IMR-90 (cell line): ENCODE results near the gene PUS7L. TPM values are rescaled to one million over a fixed set of nuclear protein-coding genes. Genes with fewer than 3 reads are reported as not detected.

Experiments
- ATAC-seq: fragments of 200-7000 bp; cut with Tn5 transposase; 2 replicates; pipeline ENCODE4 v1.9.1; 2020; ENCODE audit warnings: low read depth, mild to moderate bottlenecking, moderate library complexity
- BruUV-seq: library from RNA; stranded (reverse); fragments of 400-500 nt; replicated peaks from 2 replicates; lab custom pipeline; 2021; lab: Mats Ljungman, UMichigan
- CTCF ChIA-PET: fragments of 300-600 bp; formaldehyde crosslinking; extraction: SDS; loops from one replicate; lab custom pipeline; 2021; ENCODE audit warnings: antibody characterized with exemption; lab: Yijun Ruan, JAX
- POLR2A ChIA-PET: fragments of 300-600 bp; sonication (Branson Sonifier 250); formaldehyde crosslinking; loops from one replicate; lab custom pipeline; 2022; ENCODE audit warnings: antibody characterized with exemption; ENCODE audit not compliant: unreplicated experiment; lab: Charles Lee
- DNase-seq: peaks from one replicate; pipeline ENCODE4 v3.0.0; 2013
- H2AFZ ChIP-seq: replicated peaks from 2 replicates; pipeline ENCODE3; 2013; ENCODE audit warnings: low read length, mild to moderate bottlenecking; ENCODE audit not compliant: poor library complexity
- H2AK5ac ChIP-seq: 2 replicates; pipeline ENCODE4 v1.6.1; 2013; ENCODE audit warnings: low read depth, low read length, inconsistent platforms
- H2AK9ac ChIP-seq: replicated peaks from 2 replicates; pipeline ENCODE3; 2013; ENCODE audit warnings: mild to moderate bottlenecking, low read depth, low read length, moderate library complexity; ENCODE audit not compliant: poor library complexity
- H2BK120ac ChIP-seq: 2 replicates; pipeline ENCODE4 v1.6.1; 2013; ENCODE audit warnings: low read depth, low read length, inconsistent platforms
- H2BK15ac ChIP-seq: 3 replicates; pipeline ENCODE4 v1.6.1; 2013; ENCODE audit warnings: low read depth, low read length, inconsistent platforms
- H2BK20ac ChIP-seq: 2 replicates; pipeline ENCODE4 v1.6.1; 2013; ENCODE audit warnings: low read depth, mild to moderate bottlenecking, inconsistent platforms, low read length, moderate library complexity
- H2BK5ac ChIP-seq: 2 replicates; pipeline ENCODE4 v1.6.1; 2013; ENCODE audit warnings: mild to moderate bottlenecking, low read depth, low read length, inconsistent platforms; ENCODE audit not compliant: poor library complexity, severe bottlenecking
- H3K14ac ChIP-seq: replicated peaks from 2 replicates; pipeline ENCODE4 v1.6.1; 2013; ENCODE audit warnings: low read depth, low read length, inconsistent platforms
- H3K18ac ChIP-seq: 2 replicates; pipeline ENCODE4 v1.6.1; 2013; ENCODE audit warnings: low read depth, low read length, control low read depth
- H3K23ac ChIP-seq: 2 replicates; pipeline ENCODE4 v1.6.1; 2013; ENCODE audit warnings: low read depth, low read length, inconsistent platforms
- H3K27ac ChIP-seq: 2 replicates; pipeline ENCODE4 v1.5.1; 2013; ENCODE audit warnings: mild to moderate bottlenecking, control low read depth, low read length; ENCODE audit not compliant: insufficient read depth
- H3K27me3 ChIP-seq: 2 replicates; pipeline ENCODE4 v1.6.1; 2013; ENCODE audit warnings: low read length; ENCODE audit not compliant: control insufficient read depth, insufficient read depth
- H3K36me3 ChIP-seq: 2 replicates; pipeline ENCODE4 v1.6.1; 2013; ENCODE audit warnings: low read length, mixed read lengths; ENCODE audit not compliant: control insufficient read depth, insufficient read depth
- H3K4ac ChIP-seq: 2 replicates; pipeline ENCODE4 v1.6.1; 2013; ENCODE audit warnings: low read depth, low read length, inconsistent platforms
- H3K4me1 ChIP-seq: 2 replicates; pipeline ENCODE4 v1.6.1; 2013; ENCODE audit warnings: low read length, mixed read lengths; ENCODE audit not compliant: control insufficient read depth, insufficient read depth
- H3K4me2 ChIP-seq: 2 replicates; pipeline ENCODE4 v1.6.1; 2013; ENCODE audit warnings: low read depth, mild to moderate bottlenecking, control low read depth, low read length, moderate library complexity
- H3K4me3 ChIP-seq: 2 replicates; pipeline ENCODE4 v1.5.1; 2013; ENCODE audit warnings: low read depth, mild to moderate bottlenecking, control low read depth, low read length, moderate library complexity; ENCODE audit not compliant: insufficient read depth
- H3K56ac ChIP-seq: 2 replicates; pipeline ENCODE4 v1.6.1; 2013; ENCODE audit warnings: low read length, inconsistent platforms; ENCODE audit not compliant: insufficient read depth; ENCODE audit errors: extremely low read depth
- H3K79me1 ChIP-seq, 2 experiments: 2 replicates each; pipeline ENCODE4 v1.6.1; 2013; ENCODE audit warnings: low read length in 2 of 2, inconsistent platforms in 1 of 2, low read depth in 1 of 2
- H3K9ac ChIP-seq: 2 replicates; pipeline ENCODE4 v1.6.1; 2013; ENCODE audit warnings: low read depth, low read length, control low read depth
- H3K9me1 ChIP-seq: 2 replicates; pipeline ENCODE4 v1.6.1; 2013; ENCODE audit warnings: low read length, inconsistent platforms; ENCODE audit not compliant: insufficient read depth
- H3K9me3 ChIP-seq: 2 replicates; pipeline ENCODE4 v1.6.1; 2013; ENCODE audit warnings: low read length; ENCODE audit not compliant: control insufficient read depth, insufficient read depth
- H4K20me1 ChIP-seq: 2 replicates; pipeline ENCODE4 v1.6.1; 2013; ENCODE audit warnings: low read length, inconsistent platforms; ENCODE audit not compliant: insufficient read depth
- H4K5ac ChIP-seq: 2 replicates; pipeline ENCODE4 v1.6.1; 2013; ENCODE audit warnings: mild to moderate bottlenecking, low read depth, low read length, control low read depth
- H4K8ac ChIP-seq, 2 experiments: 2 replicates each; pipeline ENCODE4 v1.6.1; 2013; ENCODE audit warnings: low read depth in 2 of 2, low read length in 2 of 2, control low read depth in 1 of 2, inconsistent platforms in 1 of 2
- H4K91ac ChIP-seq: 2 replicates; pipeline ENCODE4 v1.6.1; 2013; ENCODE audit warnings: low read depth, low read length, inconsistent platforms; ENCODE audit not compliant: insufficient read depth
- BHLHE40 ChIP-seq: fragments of 150-350 bp; IDR thresholded peaks from 2 replicates; pipeline ENCODE4 v1.6.1; 2016; ENCODE audit warnings: mild to moderate bottlenecking, low read depth, low read length
- CEBPB ChIP-seq: IDR thresholded peaks from 2 replicates; pipeline ENCODE4 v1.6.1; 2012; ENCODE audit warnings: low read depth, low read length, improper control_type of control experiment
- CHD1 ChIP-seq: IDR thresholded peaks from 2 replicates; pipeline ENCODE4 v1.6.1; 2012; ENCODE audit warnings: low read depth, low read length, improper control_type of control experiment
- CTCF ChIP-seq: conservative IDR thresholded peaks from 2 replicates; pipeline ENCODE4 v1.5.1; 2012; ENCODE audit warnings: mild to moderate bottlenecking, low read depth, low read length, improper control_type of control experiment
- ELK1 ChIP-seq: fragments of 150-350 bp; IDR thresholded peaks from 2 replicates; pipeline ENCODE4 v1.6.1; 2016; ENCODE audit warnings: low read depth, mild to moderate bottlenecking, low read length, moderate library complexity, borderline replicate concordance
- FOS ChIP-seq: fragments of 150-350 bp; IDR thresholded peaks from 2 replicates; pipeline ENCODE4 v1.6.1; 2016; ENCODE audit warnings: low read depth, low read length
- MXI1 ChIP-seq: IDR thresholded peaks from 2 replicates; pipeline ENCODE4 v1.6.1; 2012; ENCODE audit warnings: low read depth, mild to moderate bottlenecking, low read length, moderate library complexity, borderline replicate concordance
- RFX5 ChIP-seq: IDR thresholded peaks from 2 replicates; pipeline ENCODE4 v1.8.0; 2012; ENCODE audit warnings: low read depth, mild to moderate bottlenecking, low read length, moderate library complexity
- SMC3 ChIP-seq: fragments of 150-350 bp; IDR thresholded peaks from 2 replicates; pipeline ENCODE4 v1.6.1; 2016; ENCODE audit warnings: low read depth, mild to moderate bottlenecking, antibody characterized with exemption, low read length, moderate library complexity
- WGBS, 2 experiments: methylation state at CpG; one replicate each; pipeline versions ENCODE4 v1.1.5 to v1.1.7; 2013; ENCODE audit warnings: missing lambda C conversion rate in 2 of 2; ENCODE audit not compliant: insufficient read length in 1 of 2; ENCODE audit errors: extremely low coverage in 2 of 2; 5-methylcytosine and 5-hydroxymethylcytosine counted together
- dilution Hi-C: fragments of 300-500 bp; cut with HindIII; formaldehyde crosslinking; loops from one replicate; pipeline ENCODE4 v1.14.3; 2018; ENCODE audit warnings: low sequenced_read_pairs; ENCODE audit not compliant: unreplicated experiment
- in situ Hi-C: fragments of 300-500 bp; cut with MboI; formaldehyde crosslinking; loops from 3 replicates; pipeline ENCODE4 v1.14.3; 2019; ENCODE audit warnings: low sequenced_read_pairs, inconsistent platforms, mixed read lengths
- intact Hi-C: fragments of 100-400 bp; cut with micrococcal nuclease; formaldehyde crosslinking; loops from 2 replicates; pipeline ENCODE4 v1.10.0; 2022
- polyA plus RNA-seq, 3 experiments: library from polyadenylated mRNA; depleted of rRNA; stranded (reverse); fragments of >200 nt; gene quantifications; 2 replicates each; pipeline ENCODE4 v1.2.3, GENCODE V29; 2012; ENCODE audit warnings: low replicate concordance in 1 of 3
- total RNA-seq: library from RNA; depleted of rRNA; stranded (reverse); fragments of >200 nt; gene quantifications from 2 replicates; pipeline ENCODE4 v1.2.3, GENCODE V29; 2012

PUS7L gene
- total and polyA plus RNA-seq, 2 of the 4 experiments (the other 2 are of a cell fraction) = 5.1 to 44.8 TPM

- Histone ChIP-seq H3K4ac (no peak overlapping the region), H4K8ac (no peak overlapping the region), H3K9ac (no peak overlapping the region), H4K20me1 (no peaks in the 10 kb centered on the region), H2AK5ac (no peak overlapping the region), H3K56ac (no peak overlapping the region), H3K23ac (no peak overlapping the region), H3K4me2 (no peak overlapping the region), H2BK15ac (no peak overlapping the region), H2BK5ac (no peak overlapping the region), H3K27ac (no peak overlapping the region), H4K5ac (no peak overlapping the region), H3K79me1 (no peaks in the 10 kb centered on the region), H3K9me1 (no peaks in the 10 kb centered on the region), H3K14ac (no peak overlapping the region), H3K18ac (no peak overlapping the region), H3K36me3 (no peaks in the 10 kb centered on the region), H2AK9ac (no peak overlapping the region), H3K4me3 (no peak overlapping the region), H2BK120ac (no peak overlapping the region), H3K27me3 (no peaks in the 10 kb centered on the region), H3K4me1 (no peaks in the 10 kb centered on the region), H2AFZ (no peak overlapping the region), H4K91ac (no peak overlapping the region), H3K9me3 (no peaks in the 10 kb centered on the region), H2BK20ac (no peak overlapping the region)
- TF ChIP-seq CTCF (peak; percentile 37; the same call in 1 of the 2 replicates), CEBPB (no peak), SMC3 (peak; percentile 19; the same call in 1 of the 2 replicates), ELK1 (no peak), RFX5 (no peak), BHLHE40 (no peak), FOS (no peak), MXI1 (no peak), CHD1 (no peak)
- dilution Hi-C loops (no loop called here), in situ Hi-C loops (no loop called here), intact Hi-C loops (loop anchor here (1.0 to 2.0 kb wide), 2 partner anchors 227 to 377 kb away; no protein-coding TSS in a partner anchor)
- WGBS, 2 experiments = no CpG with 5 or more reads among the region's 2 CpGs
- POLR2A ChIA-PET = no interaction called here
- ATAC-seq (no peak), DNase-seq (no peak)
- BruUV-seq = no TSS peak
- CTCF ChIA-PET = interaction anchor here (0.7 kb wide), 1 partner anchor 224 kb away, joined by 3 read pairs; no protein-coding TSS in a partner anchor
Measured at GRCh38 chr12:43728117-43728516, 30.5 kb downstream of the PUS7L start.
